IMR-90 (cell line): ENCODE data around the gene TOR1AIP2. TPM values are rescaled to one million over a fixed set of nuclear protein-coding genes. Genes with fewer than 3 reads are reported as not detected.

Experiments used
- ATAC-seq: fragments of 200-7000 bp; cut with Tn5 transposase; 2 replicates; pipeline ENCODE4 v1.9.1; 2020; ENCODE audit warnings: low read depth, mild to moderate bottlenecking, moderate library complexity
- BruUV-seq: library from RNA; stranded (reverse); fragments of 400-500 nt; replicated peaks from 2 replicates; lab custom pipeline; 2021; lab: Mats Ljungman, UMichigan
- CTCF ChIA-PET: fragments of 300-600 bp; formaldehyde crosslinking; extraction: SDS; loops from one replicate; lab custom pipeline; 2021; ENCODE audit warnings: antibody characterized with exemption; lab: Yijun Ruan, JAX
- POLR2A ChIA-PET: fragments of 300-600 bp; sonication (Branson Sonifier 250); formaldehyde crosslinking; loops from one replicate; lab custom pipeline; 2022; ENCODE audit warnings: antibody characterized with exemption; ENCODE audit not compliant: unreplicated experiment; lab: Charles Lee
- DNase-seq: peaks from one replicate; pipeline ENCODE4 v3.0.0; 2013
- H2AFZ ChIP-seq: replicated peaks from 2 replicates; pipeline ENCODE3; 2013; ENCODE audit warnings: low read length, mild to moderate bottlenecking; ENCODE audit not compliant: poor library complexity
- H2AK5ac ChIP-seq: 2 replicates; pipeline ENCODE4 v1.6.1; 2013; ENCODE audit warnings: low read depth, low read length, inconsistent platforms
- H2AK9ac ChIP-seq: replicated peaks from 2 replicates; pipeline ENCODE3; 2013; ENCODE audit warnings: mild to moderate bottlenecking, low read depth, low read length, moderate library complexity; ENCODE audit not compliant: poor library complexity
- H2BK120ac ChIP-seq: 2 replicates; pipeline ENCODE4 v1.6.1; 2013; ENCODE audit warnings: low read depth, low read length, inconsistent platforms
- H2BK15ac ChIP-seq: 3 replicates; pipeline ENCODE4 v1.6.1; 2013; ENCODE audit warnings: low read depth, low read length, inconsistent platforms
- H2BK20ac ChIP-seq: 2 replicates; pipeline ENCODE4 v1.6.1; 2013; ENCODE audit warnings: low read depth, mild to moderate bottlenecking, inconsistent platforms, low read length, moderate library complexity
- H2BK5ac ChIP-seq: 2 replicates; pipeline ENCODE4 v1.6.1; 2013; ENCODE audit warnings: mild to moderate bottlenecking, low read depth, low read length, inconsistent platforms; ENCODE audit not compliant: poor library complexity, severe bottlenecking
- H3K14ac ChIP-seq: replicated peaks from 2 replicates; pipeline ENCODE4 v1.6.1; 2013; ENCODE audit warnings: low read depth, low read length, inconsistent platforms
- H3K18ac ChIP-seq: 2 replicates; pipeline ENCODE4 v1.6.1; 2013; ENCODE audit warnings: low read depth, low read length, control low read depth
- H3K23ac ChIP-seq: 2 replicates; pipeline ENCODE4 v1.6.1; 2013; ENCODE audit warnings: low read depth, low read length, inconsistent platforms
- H3K27ac ChIP-seq: 2 replicates; pipeline ENCODE4 v1.5.1; 2013; ENCODE audit warnings: mild to moderate bottlenecking, control low read depth, low read length; ENCODE audit not compliant: insufficient read depth
- H3K27me3 ChIP-seq: 2 replicates; pipeline ENCODE4 v1.6.1; 2013; ENCODE audit warnings: low read length; ENCODE audit not compliant: control insufficient read depth, insufficient read depth
- H3K36me3 ChIP-seq: 2 replicates; pipeline ENCODE4 v1.6.1; 2013; ENCODE audit warnings: low read length, mixed read lengths; ENCODE audit not compliant: control insufficient read depth, insufficient read depth
- H3K4ac ChIP-seq: 2 replicates; pipeline ENCODE4 v1.6.1; 2013; ENCODE audit warnings: low read depth, low read length, inconsistent platforms
- H3K4me1 ChIP-seq: 2 replicates; pipeline ENCODE4 v1.6.1; 2013; ENCODE audit warnings: low read length, mixed read lengths; ENCODE audit not compliant: control insufficient read depth, insufficient read depth
- H3K4me2 ChIP-seq: 2 replicates; pipeline ENCODE4 v1.6.1; 2013; ENCODE audit warnings: low read depth, mild to moderate bottlenecking, control low read depth, low read length, moderate library complexity
- H3K4me3 ChIP-seq: 2 replicates; pipeline ENCODE4 v1.5.1; 2013; ENCODE audit warnings: low read depth, mild to moderate bottlenecking, control low read depth, low read length, moderate library complexity; ENCODE audit not compliant: insufficient read depth
- H3K56ac ChIP-seq: 2 replicates; pipeline ENCODE4 v1.6.1; 2013; ENCODE audit warnings: low read length, inconsistent platforms; ENCODE audit not compliant: insufficient read depth; ENCODE audit errors: extremely low read depth
- H3K79me1 ChIP-seq, 2 experiments: 2 replicates each; pipeline ENCODE4 v1.6.1; 2013; ENCODE audit warnings: low read length in 2 of 2, inconsistent platforms in 1 of 2, low read depth in 1 of 2
- H3K9ac ChIP-seq: 2 replicates; pipeline ENCODE4 v1.6.1; 2013; ENCODE audit warnings: low read depth, low read length, control low read depth
- H3K9me1 ChIP-seq: 2 replicates; pipeline ENCODE4 v1.6.1; 2013; ENCODE audit warnings: low read length, inconsistent platforms; ENCODE audit not compliant: insufficient read depth
- H3K9me3 ChIP-seq: 2 replicates; pipeline ENCODE4 v1.6.1; 2013; ENCODE audit warnings: low read length; ENCODE audit not compliant: control insufficient read depth, insufficient read depth
- H4K20me1 ChIP-seq: 2 replicates; pipeline ENCODE4 v1.6.1; 2013; ENCODE audit warnings: low read length, inconsistent platforms; ENCODE audit not compliant: insufficient read depth
- H4K5ac ChIP-seq: 2 replicates; pipeline ENCODE4 v1.6.1; 2013; ENCODE audit warnings: mild to moderate bottlenecking, low read depth, low read length, control low read depth
- H4K8ac ChIP-seq, 2 experiments: 2 replicates each; pipeline ENCODE4 v1.6.1; 2013; ENCODE audit warnings: low read depth in 2 of 2, low read length in 2 of 2, control low read depth in 1 of 2, inconsistent platforms in 1 of 2
- H4K91ac ChIP-seq: 2 replicates; pipeline ENCODE4 v1.6.1; 2013; ENCODE audit warnings: low read depth, low read length, inconsistent platforms; ENCODE audit not compliant: insufficient read depth
- BHLHE40 ChIP-seq: fragments of 150-350 bp; IDR thresholded peaks from 2 replicates; pipeline ENCODE4 v1.6.1; 2016; ENCODE audit warnings: mild to moderate bottlenecking, low read depth, low read length
- CHD1 ChIP-seq: IDR thresholded peaks from 2 replicates; pipeline ENCODE4 v1.6.1; 2012; ENCODE audit warnings: low read depth, low read length, improper control_type of control experiment
- ELK1 ChIP-seq: fragments of 150-350 bp; IDR thresholded peaks from 2 replicates; pipeline ENCODE4 v1.6.1; 2016; ENCODE audit warnings: low read depth, mild to moderate bottlenecking, low read length, moderate library complexity, borderline replicate concordance
- MAFK ChIP-seq: IDR thresholded peaks from 2 replicates; pipeline ENCODE4 v1.6.1; 2012; ENCODE audit warnings: low read depth, low read length, improper control_type of control experiment
- MAZ ChIP-seq: IDR thresholded peaks from 2 replicates; pipeline ENCODE4 v1.6.1; 2012; ENCODE audit warnings: low read depth, mild to moderate bottlenecking, low read length, improper control_type of control experiment, moderate library complexity, borderline replicate concordance
- MXI1 ChIP-seq: IDR thresholded peaks from 2 replicates; pipeline ENCODE4 v1.6.1; 2012; ENCODE audit warnings: low read depth, mild to moderate bottlenecking, low read length, moderate library complexity, borderline replicate concordance
- POLR2A ChIP-seq: IDR thresholded peaks from 2 replicates; pipeline ENCODE4 v1.6.1; 2012; ENCODE audit warnings: mild to moderate bottlenecking, low read depth, low read length
- RAD21 ChIP-seq: IDR thresholded peaks from 2 replicates; pipeline ENCODE4 v1.6.1; 2012; ENCODE audit warnings: low read length, improper control_type of control experiment
- RFX5 ChIP-seq: IDR thresholded peaks from 2 replicates; pipeline ENCODE4 v1.8.0; 2012; ENCODE audit warnings: low read depth, mild to moderate bottlenecking, low read length, moderate library complexity
- USF2 ChIP-seq: fragments of 150-350 bp; IDR thresholded peaks from 2 replicates; pipeline ENCODE4 v1.6.1; 2017; ENCODE audit warnings: mild to moderate bottlenecking, antibody characterized with exemption, low read length, low read depth
- WGBS, 2 experiments: methylation state at CpG; one replicate each; pipeline versions ENCODE4 v1.1.5 to v1.1.7; 2013; ENCODE audit warnings: missing lambda C conversion rate in 2 of 2; ENCODE audit not compliant: insufficient read length in 1 of 2; ENCODE audit errors: extremely low coverage in 2 of 2; 5-methylcytosine and 5-hydroxymethylcytosine counted together
- dilution Hi-C: fragments of 300-500 bp; cut with HindIII; formaldehyde crosslinking; loops from one replicate; pipeline ENCODE4 v1.14.3; 2018; ENCODE audit warnings: low sequenced_read_pairs; ENCODE audit not compliant: unreplicated experiment
- in situ Hi-C: fragments of 300-500 bp; cut with MboI; formaldehyde crosslinking; loops from 3 replicates; pipeline ENCODE4 v1.14.3; 2019; ENCODE audit warnings: low sequenced_read_pairs, inconsistent platforms, mixed read lengths
- intact Hi-C: fragments of 100-400 bp; cut with micrococcal nuclease; formaldehyde crosslinking; loops from 2 replicates; pipeline ENCODE4 v1.10.0; 2022
- polyA plus RNA-seq, 3 experiments: library from polyadenylated mRNA; depleted of rRNA; stranded (reverse); fragments of >200 nt; gene quantifications; 2 replicates each; pipeline ENCODE4 v1.2.3, GENCODE V29; 2012; ENCODE audit warnings: low replicate concordance in 1 of 3
- total RNA-seq: library from RNA; depleted of rRNA; stranded (reverse); fragments of >200 nt; gene quantifications from 2 replicates; pipeline ENCODE4 v1.2.3, GENCODE V29; 2012

TOR1AIP2 gene
- total and polyA plus RNA-seq, 2 of the 4 experiments (the other 2 are of a cell fraction): 20.7 to 85.0 TPM

- Histone ChIP-seq H2AK5ac (no peak overlapping the region), H2BK120ac (no peak overlapping the region), H3K23ac (no peak overlapping the region), H3K27me3 (peaks cover 52% of the 10 kb centered on the region), H3K4me1 (peaks cover 7% of the 10 kb centered on the region), H3K27ac (no peak overlapping the region), H3K9me1 (no peaks in the 10 kb centered on the region), H3K4ac (no peak overlapping the region), H3K36me3 (no peaks in the 10 kb centered on the region), H3K14ac (no peak overlapping the region), H3K56ac (no peak overlapping the region), H3K4me3 (no peak overlapping the region), H3K9ac (no peak overlapping the region), H4K5ac (no peak overlapping the region), H3K4me2 (no peak overlapping the region), H4K8ac (no peak overlapping the region), H3K79me1 (no peaks in the 10 kb centered on the region), H2BK15ac (no peak overlapping the region), H2AK9ac (no peak overlapping the region), H2AFZ (no peak overlapping the region), H4K20me1 (no peaks in the 10 kb centered on the region), H4K91ac (no peak overlapping the region), H2BK5ac (no peak overlapping the region), H3K18ac (no peak overlapping the region), H2BK20ac (no peak overlapping the region), H3K9me3 (no peaks in the 10 kb centered on the region)
- 90% methylated on average over 2 of the region's 6 CpGs; no CpG with 5 or more reads in 1 of the 2 experiments for WGBS, 2 experiments
- in situ Hi-C loops (loop anchor here (25.0 kb wide), 1 partner anchor 566 kb away; the partner anchor contains the start of gene ABL2), intact Hi-C loops (no loop called here), dilution Hi-C loops (no loop called here)
- no peak for TF ChIP-seq MAZ
- TF ChIP-seq CHD1: no peak
- TF ChIP-seq USF2: no peak
- no peak for TF ChIP-seq POLR2A
- no peak for TF ChIP-seq RFX5
- no peak for TF ChIP-seq BHLHE40
- no peak for TF ChIP-seq MAFK
- no peak for TF ChIP-seq MXI1
- no peak for TF ChIP-seq RAD21
- TF ChIP-seq ELK1: no peak
- ChIA-PET CTCF (no interaction called here), POLR2A (no interaction called here)
- no peak for ATAC-seq
- no peak for DNase-seq
- BruUV-seq: no TSS peak
Measured at GRCh38 chr1:179803104-179803503, 74.5 kb downstream of the TOR1AIP2 start.
